Medulla oblongata (tissue), 1 donor: Measurements from ENCODE around the gene KCNIP3.

Source experiments
- DNase-seq: peaks from one replicate; pipeline ENCODE4 v3.0.0-alpha.2; 2015; ENCODE audit errors: extremely low spot score

The KCNIP3 gene

DNA sequence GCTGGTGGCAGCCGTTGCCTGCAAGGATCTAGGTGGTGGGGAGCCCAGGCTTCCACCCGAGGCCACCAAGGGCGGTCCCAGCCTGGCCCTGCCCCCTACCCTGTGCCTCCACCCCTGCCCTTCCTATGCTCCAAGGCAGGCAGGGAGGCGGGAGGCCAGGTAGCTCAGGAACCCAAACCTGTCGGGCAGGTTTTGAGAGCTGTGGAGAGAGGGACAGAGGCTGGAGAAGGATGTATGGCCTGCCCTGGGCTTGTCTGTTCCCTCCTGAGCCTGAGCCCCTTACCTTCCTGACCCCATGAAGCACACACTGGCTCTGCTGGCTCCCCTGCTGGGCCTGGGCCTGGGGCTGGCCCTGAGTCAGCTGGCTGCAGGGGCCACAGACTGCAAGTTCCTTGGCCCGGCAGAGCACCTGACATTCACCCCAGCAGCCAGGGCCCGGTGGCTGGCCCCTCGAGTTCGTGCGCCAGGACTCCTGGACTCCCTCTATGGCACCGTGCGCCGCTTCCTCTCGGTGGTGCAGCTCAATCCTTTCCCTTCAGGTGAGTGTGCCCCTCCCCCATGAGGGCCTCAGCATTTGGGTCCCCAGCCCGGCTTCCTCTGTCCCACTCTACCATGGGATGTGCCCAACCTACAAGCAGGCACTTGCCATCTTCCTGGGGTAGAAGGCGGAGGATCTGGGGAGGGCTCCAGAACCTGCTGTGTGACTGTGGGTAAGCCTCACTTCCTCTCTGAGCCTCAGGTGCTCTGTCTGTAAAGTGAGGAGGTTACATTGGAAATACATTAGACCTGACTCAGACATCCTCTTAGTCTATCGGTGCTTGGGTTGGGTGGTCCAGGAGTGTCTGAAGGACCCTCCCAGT is 22.6 kb upstream of the KCNIP3 start, which contains the start of gene PROM2:
PROM2 (plus strand) TSS at position 159 of the 860 bp plus-strand sequence; CDS start at position 296, 137 bp downstream.
- DNase-seq: no peak

DNA sequence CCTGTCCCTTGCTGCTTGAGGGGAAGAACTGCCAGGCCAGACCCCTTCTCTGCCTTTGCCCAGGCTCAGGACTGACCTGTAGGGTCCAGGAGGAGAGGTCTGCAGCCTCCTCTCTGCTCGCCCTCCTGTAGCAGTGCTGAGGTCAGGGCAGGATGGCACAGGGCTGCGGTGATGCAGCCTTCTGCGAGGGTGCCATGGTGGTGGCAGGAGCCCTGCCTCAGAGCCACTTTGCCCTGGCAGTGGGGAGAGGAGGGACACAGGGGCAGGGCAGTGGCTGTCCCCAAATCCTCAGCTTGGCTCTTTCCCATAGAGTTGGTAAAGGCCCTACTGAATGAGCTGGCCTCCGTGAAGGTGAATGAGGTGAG is 22.0 kb upstream of the KCNIP3 start:
- DNase-seq: no peak

DNA sequence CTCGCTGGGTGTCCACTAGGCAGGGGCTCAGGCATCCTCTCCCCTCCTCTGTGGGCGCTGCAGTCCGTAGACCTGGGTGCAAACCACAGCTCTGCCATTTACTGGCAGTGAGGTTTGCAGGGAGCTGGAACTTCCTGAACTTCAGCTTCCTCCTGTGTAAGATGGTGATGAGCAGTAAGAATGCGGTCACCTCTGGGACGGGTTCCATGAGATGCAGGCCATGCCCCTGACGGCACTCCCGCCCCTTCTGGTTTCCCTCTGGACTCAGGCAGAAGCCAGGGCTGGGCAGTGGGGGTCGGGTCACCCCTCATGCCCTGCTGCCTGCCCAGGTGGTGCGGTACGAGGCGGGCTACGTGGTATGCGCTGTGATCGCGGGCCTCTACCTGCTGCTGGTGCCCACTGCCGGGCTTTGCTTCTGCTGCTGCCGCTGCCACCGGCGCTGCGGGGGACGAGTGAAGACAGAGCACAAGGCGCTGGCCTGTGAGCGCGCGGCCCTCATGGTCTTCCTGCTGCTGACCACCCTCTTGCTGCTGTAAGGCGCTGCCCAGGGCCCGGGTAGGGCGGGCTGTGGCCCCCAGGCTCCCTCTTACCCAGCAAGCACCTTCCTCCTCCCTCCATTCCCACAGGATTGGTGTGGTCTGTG is 21.4 kb upstream of the KCNIP3 start:
- no peak for DNase-seq

DNA sequence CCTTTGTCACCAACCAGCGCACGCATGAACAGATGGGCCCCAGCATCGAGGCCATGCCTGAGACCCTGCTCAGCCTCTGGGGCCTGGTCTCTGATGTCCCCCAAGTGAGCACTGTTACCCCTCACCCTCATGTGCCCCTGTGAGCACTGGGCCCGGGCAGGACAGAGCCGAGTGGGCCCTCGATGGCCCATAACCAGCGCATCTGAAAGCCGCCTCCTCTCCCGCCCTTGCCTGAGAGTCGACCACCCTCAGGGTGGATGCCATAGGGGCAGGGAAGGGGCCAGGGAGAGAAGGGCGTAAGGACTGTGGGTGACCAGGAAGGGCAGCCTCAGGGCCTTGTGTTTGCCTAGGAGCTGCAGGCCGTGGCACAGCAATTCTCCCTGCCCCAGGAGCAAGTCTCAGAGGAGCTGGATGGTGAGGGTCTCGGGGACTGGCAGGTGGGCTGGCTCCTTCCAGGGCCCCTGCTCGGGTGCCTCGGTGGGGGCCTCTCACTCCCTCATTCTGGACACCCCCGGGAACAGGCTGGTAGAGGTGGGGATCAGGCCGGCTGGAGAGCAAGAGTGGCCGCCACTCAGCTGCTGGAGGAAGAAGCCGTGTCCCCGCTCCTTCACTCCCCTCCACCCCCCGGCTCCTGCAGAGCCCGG is 20.8 kb upstream of the KCNIP3 start:
- no peak for DNase-seq

DNA sequence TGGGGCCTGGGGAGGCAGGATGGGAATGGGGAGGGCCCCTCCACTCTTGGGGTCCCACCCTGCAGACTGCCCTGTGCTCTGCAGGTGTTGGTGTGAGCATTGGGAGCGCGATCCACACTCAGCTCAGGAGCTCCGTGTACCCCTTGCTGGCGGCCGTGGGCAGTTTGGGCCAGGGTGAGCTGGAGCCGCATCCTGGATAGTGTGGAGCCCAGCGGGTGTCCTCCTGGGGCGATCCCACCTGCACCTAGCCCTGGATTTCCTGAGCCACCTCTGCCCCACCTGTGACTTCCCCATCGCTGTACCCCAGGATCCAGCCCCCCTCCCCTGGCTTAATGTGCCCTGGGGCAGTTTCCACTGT is 20.3 kb upstream of the KCNIP3 start:
- DNase-seq: no peak

GRCh38 chr2:95277246-95277906 is 19.8 kb upstream of the KCNIP3 start:
- DNase-seq: no peak

DNA sequence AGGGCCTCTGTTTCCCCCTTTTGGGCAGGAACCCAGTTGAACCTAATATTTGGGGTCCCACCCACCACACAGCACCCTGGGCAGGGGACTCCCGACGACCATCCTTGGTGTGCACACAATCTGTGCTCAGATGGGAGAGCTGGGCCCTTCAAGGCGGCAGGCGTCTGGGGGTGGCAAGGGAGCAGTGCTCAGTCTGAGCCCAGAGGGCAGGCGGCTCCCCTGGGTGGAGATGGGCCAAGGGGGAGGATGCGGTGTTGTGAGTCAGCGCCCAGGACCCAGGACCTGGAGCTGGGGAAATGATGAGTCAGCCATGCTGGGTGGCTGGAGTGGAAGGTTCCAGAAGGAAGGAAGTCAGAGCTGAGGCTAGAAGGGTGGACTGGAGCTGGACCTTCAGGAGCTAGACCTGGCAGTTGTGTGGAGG is 19.1 kb upstream of the KCNIP3 start:
- no peak for DNase-seq

- DNase-seq: no peak
Observed at GRCh38 chr2:95278637-95279225, 18.4 kb upstream of the KCNIP3 start.

DNA sequence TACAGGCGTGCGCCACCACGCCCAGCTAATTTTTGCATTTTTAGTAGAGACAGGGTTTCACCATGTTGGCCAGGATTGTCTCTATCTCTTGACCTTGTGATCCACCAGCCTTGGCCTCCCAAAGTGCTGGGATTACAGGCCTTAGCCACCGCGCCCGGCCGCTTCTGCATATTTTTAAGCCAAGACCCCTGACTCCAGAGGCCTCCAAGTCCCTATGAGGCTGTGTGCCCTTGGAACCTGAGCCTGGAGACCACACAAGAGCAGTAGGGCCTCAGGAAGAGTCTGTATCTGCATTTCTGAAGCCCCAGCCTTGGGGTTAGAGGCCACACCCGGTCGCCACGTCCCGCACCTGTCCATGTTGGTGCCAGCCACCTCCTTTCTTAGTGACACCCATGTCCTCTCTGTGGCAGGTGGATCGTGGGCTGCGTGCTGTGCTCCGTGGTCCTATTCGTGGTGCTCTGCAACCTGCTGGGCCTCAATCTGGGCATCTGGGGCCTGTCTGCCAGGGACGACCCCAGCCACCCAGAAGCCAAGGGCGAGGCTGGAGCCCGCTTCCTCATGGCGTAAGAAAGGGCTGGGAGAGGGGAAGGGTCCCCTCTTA is 17.6 kb upstream of the KCNIP3 start:
- no peak for DNase-seq

GRCh38 chr2:95281071-95281470 is 16.1 kb upstream of the KCNIP3 start:
- DNase-seq: no peak

DNA sequence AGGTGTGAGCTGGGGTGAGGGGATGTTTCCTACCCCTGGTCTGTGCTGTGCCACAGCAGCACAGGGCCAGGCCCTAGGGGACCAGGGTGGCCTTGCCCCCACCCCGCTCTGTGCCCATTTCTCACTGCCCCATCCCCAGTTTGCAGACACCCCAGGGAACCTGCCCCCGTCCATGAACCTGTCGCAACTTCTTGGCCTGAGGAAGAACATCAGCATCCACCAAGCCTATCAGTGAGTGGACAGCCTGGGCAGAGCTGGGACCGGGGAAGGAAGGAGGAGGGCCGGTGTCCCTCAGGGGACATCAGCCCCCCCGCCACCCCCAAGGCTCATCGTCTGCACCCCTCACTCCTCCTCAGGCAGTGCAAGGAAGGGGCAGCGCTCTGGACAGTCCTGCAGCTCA is 15.4 kb upstream of the KCNIP3 start:
- DNase-seq: no peak

DNA sequence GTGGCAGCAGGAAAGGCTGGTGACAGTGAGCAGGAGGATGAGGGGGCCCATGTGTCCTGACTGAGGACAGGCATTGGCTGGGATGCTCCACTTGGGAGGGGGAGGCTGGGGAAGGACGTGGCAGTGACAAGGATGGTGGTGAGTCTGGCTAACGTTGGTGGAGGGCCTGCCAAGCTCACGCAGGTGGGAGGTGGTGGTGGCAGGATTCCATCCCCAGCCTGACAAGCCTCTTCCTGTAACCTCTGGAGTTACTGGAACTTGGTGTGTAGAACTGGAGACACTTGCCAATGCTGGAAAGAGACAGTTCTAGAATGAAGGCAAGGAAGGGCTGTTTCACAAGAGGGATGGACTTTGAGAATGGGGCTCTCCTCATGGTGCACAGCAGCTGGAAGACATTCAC is 14.7 kb upstream of the KCNIP3 start:
- DNase-seq: no peak

DNA sequence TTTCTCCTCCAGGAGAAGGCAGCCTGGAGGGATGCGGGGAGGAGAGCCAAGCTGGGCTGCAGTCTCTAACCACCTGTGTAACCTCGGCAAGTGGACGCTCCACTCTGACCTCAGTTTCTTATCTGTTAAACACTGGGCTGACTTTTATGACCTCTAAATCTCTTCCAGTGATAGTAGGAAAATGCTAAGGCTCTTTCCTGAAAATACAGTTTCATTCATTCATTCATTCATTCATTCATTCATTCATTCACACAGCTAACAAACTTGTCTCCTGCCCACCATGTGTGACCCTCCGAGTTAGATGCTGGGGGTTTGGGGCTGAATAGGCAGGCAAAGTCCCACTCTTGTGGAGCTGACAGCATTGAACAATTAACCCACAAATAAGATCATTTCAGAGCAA is 13.6 kb upstream of the KCNIP3 start:
- no peak for DNase-seq

DNA sequence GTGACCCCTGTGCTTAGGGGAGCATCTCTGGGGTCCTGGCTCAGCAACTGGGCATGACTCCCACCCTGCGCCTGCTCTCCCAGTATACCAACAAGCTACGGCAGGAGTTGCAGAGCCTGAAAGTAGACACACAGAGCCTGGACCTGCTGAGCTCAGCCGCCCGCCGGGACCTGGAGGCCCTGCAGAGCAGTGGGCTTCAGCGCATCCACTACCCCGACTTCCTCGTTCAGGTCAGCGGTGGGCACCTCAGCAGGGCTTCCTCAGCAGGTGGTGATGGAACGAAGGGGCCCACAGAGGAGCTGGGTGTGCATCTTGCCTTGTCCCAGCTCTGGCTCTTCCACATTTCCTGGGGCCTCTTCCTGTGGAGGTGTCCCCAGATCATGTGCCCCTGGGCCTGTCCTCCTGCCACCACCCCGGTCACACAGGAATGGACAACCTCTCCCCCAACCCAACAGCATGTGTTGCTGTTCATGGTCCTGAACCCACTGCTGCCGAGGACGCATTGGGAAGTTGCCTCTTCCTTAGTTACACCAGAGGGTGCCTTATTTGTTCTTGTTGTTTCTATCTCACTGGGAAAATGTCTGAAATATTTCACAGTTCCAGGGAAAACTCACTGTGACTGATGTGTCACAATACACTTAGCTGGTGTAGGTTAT is 12.1 kb upstream of the KCNIP3 start:
- no peak for DNase-seq

GRCh38 chr2:95285542-95285932 is 11.6 kb upstream of the KCNIP3 start:
- DNase-seq: no peak

DNA sequence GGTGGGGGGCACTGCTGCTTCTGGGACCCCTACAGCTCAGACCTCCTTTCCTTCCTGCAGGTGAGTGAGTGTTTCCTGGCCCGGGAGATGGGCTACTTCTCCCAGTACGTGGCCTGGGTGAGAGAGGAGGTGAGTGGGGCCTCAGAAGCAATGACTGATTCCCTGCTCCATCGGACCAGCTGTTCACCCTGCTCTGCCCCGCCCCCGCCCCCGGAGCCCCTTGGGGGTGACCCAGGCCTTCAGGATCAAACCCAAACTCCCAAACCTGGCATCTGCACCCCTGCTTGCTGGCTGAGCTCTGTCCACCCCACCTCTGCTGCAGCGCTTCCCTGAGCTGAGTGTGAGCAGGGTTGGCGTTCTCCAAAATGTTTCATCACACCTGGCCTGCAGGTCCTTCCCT is 9.8 kb upstream of the KCNIP3 start:
- DNase-seq: no peak

GRCh38 chr2:95287806-95288205 is 9.3 kb upstream of the KCNIP3 start:
- no peak for DNase-seq

DNA sequence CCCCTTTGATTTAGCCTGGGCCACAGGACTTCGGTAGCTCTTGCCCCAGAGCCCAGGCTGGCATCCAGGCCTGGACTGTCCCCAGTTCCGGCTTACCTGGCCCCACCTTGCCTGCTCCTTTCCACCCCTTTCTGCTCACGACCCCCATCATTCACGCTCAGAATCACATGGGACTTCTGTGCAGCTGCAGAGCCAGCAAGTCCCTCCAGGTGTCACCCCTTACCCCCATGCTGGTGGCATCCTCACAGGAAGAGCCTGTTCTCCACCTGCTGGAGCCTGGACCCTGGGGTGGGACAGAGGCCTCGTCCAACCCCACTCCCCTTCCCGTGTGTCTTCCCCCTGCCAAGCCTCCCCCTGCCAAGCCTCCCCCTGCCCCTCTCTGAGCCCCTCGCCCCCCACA is 7.9 kb upstream of the KCNIP3 start:
- DNase-seq: no peak

DNA sequence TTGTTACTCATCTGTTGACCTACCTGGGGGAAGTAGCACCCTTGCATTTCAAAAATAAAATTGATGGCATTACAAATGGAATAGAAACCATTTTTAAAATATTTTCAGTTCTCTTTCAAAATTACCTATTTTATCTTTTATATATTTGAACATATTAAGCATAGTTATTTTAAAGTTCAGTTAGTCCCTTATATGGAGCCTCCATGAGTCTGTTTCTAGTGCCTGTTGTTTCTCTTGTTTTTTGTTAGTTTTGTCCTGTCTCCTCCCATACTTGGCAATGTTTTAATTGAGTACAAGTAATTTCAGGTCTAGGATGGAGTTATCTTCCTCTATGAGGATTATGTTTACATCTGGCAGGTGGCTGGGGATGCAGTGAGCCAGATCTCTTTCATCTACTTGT is 5.9 kb upstream of the KCNIP3 start:
- no peak for DNase-seq

DNA sequence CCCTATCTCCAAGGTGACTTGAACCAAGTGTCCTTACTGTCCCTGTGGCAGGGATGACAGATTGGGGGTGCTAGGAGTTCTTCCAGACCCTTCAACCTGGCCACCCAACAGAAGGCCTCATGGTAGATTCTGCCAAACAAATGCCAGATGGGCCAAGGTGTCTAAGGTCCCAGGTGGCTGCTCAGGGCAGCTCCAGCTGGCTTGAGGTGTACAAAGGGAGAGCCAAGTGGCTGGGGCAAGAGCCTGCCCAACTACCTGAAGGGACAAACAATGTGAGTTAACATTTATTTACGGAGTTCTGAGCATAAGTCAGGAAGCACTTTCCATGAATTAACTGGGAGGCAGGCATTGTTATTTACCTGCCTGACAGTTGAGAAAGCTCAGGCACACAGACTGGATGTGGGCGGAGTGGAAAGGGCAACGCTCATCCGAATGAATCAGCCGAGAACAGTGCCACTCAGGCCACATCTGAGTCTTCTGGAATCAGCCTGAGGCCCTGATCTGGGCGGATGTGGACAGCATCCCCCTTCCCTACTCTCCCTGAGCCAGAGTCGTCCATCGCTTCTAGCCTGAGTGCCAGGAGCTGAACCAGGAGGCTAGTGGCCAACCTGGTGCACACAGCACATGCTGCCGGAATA is 4.4 kb upstream of the KCNIP3 start:
- no peak for DNase-seq
